Osteoblast (primary cell): Measurements from ENCODE around the gene MMP10. TPM values are rescaled to one million over a fixed set of nuclear protein-coding genes. Genes with fewer than 3 reads are reported as not detected.
A peak's percentile ranks its signal among the peaks of the same experiment; 100 is the strongest.

Experiments
- DNase-seq: peaks from one replicate; pipeline ENCODE4 v3.0.0; 2011; ENCODE audit warnings: low spot score, mixed read lengths; ENCODE audit not compliant: insufficient read length; ENCODE audit errors: missing footprints
- H2AFZ ChIP-seq: 2 replicates; pipeline ENCODE4 v1.6.0; 2011; ENCODE audit warnings: mild to moderate bottlenecking, low read length
- H3K27ac ChIP-seq: 2 replicates; pipeline ENCODE4 v1.5.1; 2011; ENCODE audit warnings: mild to moderate bottlenecking, low read depth, low read length, moderate library complexity
- H3K27me3 ChIP-seq: 2 replicates; pipeline ENCODE4 v1.6.0; 2012; ENCODE audit warnings: mild to moderate bottlenecking, control low read depth, inconsistent platforms, low read length, moderate library complexity; ENCODE audit not compliant: insufficient read depth
- H3K36me3 ChIP-seq: 2 replicates; pipeline ENCODE4 v1.5.1; 2011; ENCODE audit warnings: mild to moderate bottlenecking, low read length, control low read depth, moderate library complexity; ENCODE audit not compliant: insufficient read depth
- H3K4me1 ChIP-seq: 2 replicates; pipeline ENCODE4 v1.5.1; 2011; ENCODE audit warnings: mild to moderate bottlenecking, low read length, control low read depth, moderate library complexity; ENCODE audit not compliant: insufficient read depth
- H3K4me2 ChIP-seq: 2 replicates; pipeline ENCODE4 v1.6.0; 2011; ENCODE audit warnings: mild to moderate bottlenecking, low read length; ENCODE audit not compliant: insufficient read depth
- H3K4me3 ChIP-seq: fragments of 200-600 bp; sonication (generic); 3 replicates; pipeline ENCODE4 v1.5.1; 2012; ENCODE audit warnings: mild to moderate bottlenecking, low read length, inconsistent platforms; ENCODE audit not compliant: insufficient read depth
- H3K79me2 ChIP-seq: 2 replicates; pipeline ENCODE4 v1.6.0; 2012; ENCODE audit warnings: mild to moderate bottlenecking, low read length, control low read depth, inconsistent platforms; ENCODE audit not compliant: insufficient read depth
- H3K9me3 ChIP-seq: 2 replicates; pipeline ENCODE4 v1.5.1; 2011; ENCODE audit warnings: low read depth, low read length, control low read depth
- H4K20me1 ChIP-seq: 2 replicates; pipeline ENCODE4 v1.6.0; 2012; ENCODE audit warnings: mild to moderate bottlenecking, low read length, control low read depth; ENCODE audit not compliant: insufficient read depth
- total RNA-seq: library from RNA; depleted of rRNA; stranded (reverse); fragments of >200 nt; gene quantifications from 2 replicates; pipeline ENCODE4 v1.2.3, GENCODE V29; 2012
- TF ChIP-seq, protein P1 (sequence below): IDR thresholded peaks from 2 replicates; pipeline ENCODE4 v1.5.1; 2011; ENCODE audit warnings: mild to moderate bottlenecking, low read depth, low read length, moderate library complexity; ENCODE audit errors: extremely low read depth

The MMP10 gene
- total RNA-seq, 1 donor = not detected

DNA sequence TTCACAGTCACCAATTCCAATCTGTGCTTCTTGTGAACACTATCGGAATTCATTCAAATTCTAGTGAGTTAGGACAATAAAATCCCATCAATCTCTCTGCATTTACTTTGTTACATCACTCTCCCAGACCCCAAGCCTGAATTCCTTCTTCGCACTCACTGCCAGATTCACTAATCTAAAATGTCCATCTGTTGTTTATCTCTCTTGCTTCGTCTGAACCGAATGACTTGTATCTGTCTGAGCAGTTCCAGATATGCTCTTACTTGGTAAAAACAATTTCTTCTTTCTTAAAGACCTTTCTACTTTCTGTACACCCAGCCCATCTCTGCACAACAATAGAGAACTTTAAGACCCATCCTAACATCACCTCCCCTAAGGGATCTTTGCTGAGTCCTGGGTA is 7.0 kb downstream of the MMP10 start:
- no peak overlapping the region for H3K4me2 ChIP-seq
- no peaks in the 10 kb centered on the region for H3K79me2 ChIP-seq
- H2AFZ ChIP-seq = no peak overlapping the region
- H3K4me1 ChIP-seq = no peaks in the 10 kb centered on the region
- no peaks in the 10 kb centered on the region for H4K20me1 ChIP-seq
- no peak overlapping the region for H3K4me3 ChIP-seq
- TF ChIP-seq, protein P1, sequence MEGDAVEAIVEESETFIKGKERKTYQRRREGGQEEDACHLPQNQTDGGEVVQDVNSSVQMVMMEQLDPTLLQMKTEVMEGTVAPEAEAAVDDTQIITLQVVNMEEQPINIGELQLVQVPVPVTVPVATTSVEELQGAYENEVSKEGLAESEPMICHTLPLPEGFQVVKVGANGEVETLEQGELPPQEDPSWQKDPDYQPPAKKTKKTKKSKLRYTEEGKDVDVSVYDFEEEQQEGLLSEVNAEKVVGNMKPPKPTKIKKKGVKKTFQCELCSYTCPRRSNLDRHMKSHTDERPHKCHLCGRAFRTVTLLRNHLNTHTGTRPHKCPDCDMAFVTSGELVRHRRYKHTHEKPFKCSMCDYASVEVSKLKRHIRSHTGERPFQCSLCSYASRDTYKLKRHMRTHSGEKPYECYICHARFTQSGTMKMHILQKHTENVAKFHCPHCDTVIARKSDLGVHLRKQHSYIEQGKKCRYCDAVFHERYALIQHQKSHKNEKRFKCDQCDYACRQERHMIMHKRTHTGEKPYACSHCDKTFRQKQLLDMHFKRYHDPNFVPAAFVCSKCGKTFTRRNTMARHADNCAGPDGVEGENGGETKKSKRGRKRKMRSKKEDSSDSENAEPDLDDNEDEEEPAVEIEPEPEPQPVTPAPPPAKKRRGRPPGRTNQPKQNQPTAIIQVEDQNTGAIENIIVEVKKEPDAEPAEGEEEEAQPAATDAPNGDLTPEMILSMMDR = no peak
- no peaks in the 10 kb centered on the region for H3K9me3 ChIP-seq
- H3K36me3 ChIP-seq = no peaks in the 10 kb centered on the region
- peaks cover 13% of the 10 kb centered on the region for H3K27me3 ChIP-seq
- no peak overlapping the region for H3K27ac ChIP-seq
- DNase-seq = no peak

DNA sequence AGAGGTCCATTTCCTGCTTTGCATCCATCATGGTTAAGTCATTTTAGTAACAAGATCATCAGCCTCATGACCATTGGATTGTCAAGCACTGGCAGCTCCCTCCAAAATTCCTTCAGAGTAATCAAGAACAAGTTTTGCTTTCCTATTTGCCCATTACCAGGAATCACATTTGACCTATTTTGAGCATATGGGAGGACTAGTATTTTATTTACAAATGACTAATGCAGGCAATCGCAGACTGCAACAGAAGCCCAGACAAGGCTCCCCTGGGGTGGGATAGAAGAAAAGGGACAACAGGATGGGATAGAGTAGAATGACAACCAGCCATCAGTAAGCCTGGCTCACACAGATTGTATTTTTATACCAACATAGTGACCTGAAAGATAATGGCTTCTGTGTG is 9.1 kb downstream of the MMP10 start:
- Histone ChIP-seq H4K20me1 (no peaks in the 10 kb centered on the region), H3K79me2 (no peaks in the 10 kb centered on the region), H3K4me2 (no peak overlapping the region), H3K4me3 (no peak overlapping the region), H2AFZ (no peak overlapping the region), H3K4me1 (no peaks in the 10 kb centered on the region), H3K27ac (no peak overlapping the region), H3K27me3 (peaks cover 30% of the 10 kb centered on the region), H3K36me3 (no peaks in the 10 kb centered on the region), H3K9me3 (no peaks in the 10 kb centered on the region)
- DNase-seq = peak; percentile 78
- TF ChIP-seq, protein P1 = no peak

DNA sequence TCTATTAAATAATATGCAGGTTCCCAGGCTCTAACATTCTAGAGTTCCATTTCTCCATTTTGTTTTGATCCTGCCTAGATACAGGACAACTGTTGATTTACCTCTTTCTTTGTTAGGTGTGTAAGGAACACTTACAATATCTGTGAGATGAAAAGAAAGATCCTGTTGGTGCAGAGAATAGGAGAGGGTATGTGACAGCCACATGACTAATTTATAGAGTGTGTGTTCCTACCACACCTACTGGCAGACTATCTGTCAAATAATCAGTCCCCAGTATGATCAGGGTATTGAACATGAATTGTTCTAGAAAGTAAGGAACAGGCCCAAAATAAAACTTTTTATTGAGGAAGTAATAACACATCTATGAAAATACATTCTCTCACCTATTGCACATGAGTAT is 10.2 kb downstream of the MMP10 start:
- no peaks in the 10 kb centered on the region for H3K36me3 ChIP-seq
- TF ChIP-seq, protein P1 = no peak
- no peaks in the 10 kb centered on the region for H3K9me3 ChIP-seq
- no peak overlapping the region for H2AFZ ChIP-seq
- H3K27ac ChIP-seq = no peak overlapping the region
- peaks cover 29% of the 10 kb centered on the region for H3K27me3 ChIP-seq
- no peaks in the 10 kb centered on the region for H4K20me1 ChIP-seq
- H3K79me2 ChIP-seq = no peaks in the 10 kb centered on the region
- no peak overlapping the region for H3K4me2 ChIP-seq
- H3K4me1 ChIP-seq = no peaks in the 10 kb centered on the region
- no peak overlapping the region for H3K4me3 ChIP-seq
- no peak for DNase-seq

DNA sequence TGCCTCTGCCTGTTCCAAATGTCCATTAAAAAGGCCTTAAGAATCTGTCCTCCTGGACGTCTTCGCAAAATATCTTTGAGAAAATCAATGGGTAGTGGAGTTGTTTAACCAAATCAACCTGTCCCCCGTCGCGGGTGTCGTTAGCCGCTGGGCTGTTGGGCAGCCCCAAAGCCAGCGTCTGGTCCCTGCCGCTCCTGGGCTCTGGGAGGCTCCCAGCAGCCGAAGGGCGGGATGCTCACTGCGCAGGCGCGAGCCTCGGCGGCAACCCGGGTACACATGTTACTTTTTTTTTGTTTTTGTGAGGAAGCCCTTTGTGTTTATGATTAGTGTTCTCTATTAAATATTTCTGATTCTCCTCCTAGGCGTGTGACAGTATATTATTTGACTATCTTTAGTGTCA is 12.6 kb downstream of the MMP10 start:
- Histone ChIP-seq H3K4me3 (no peak overlapping the region), H3K9me3 (no peaks in the 10 kb centered on the region), H3K36me3 (no peaks in the 10 kb centered on the region), H3K4me2 (no peak overlapping the region), H3K79me2 (no peaks in the 10 kb centered on the region), H3K27ac (no peak overlapping the region), H3K27me3 (peaks cover 36% of the 10 kb centered on the region), H2AFZ (no peak overlapping the region), H4K20me1 (no peaks in the 10 kb centered on the region), H3K4me1 (peaks cover 1% of the 10 kb centered on the region)
- no peak for DNase-seq
- TF ChIP-seq, protein P1 = no peak
